ENCODE measurements around the gene SFXN2.

The SFXN2 gene

DNA sequence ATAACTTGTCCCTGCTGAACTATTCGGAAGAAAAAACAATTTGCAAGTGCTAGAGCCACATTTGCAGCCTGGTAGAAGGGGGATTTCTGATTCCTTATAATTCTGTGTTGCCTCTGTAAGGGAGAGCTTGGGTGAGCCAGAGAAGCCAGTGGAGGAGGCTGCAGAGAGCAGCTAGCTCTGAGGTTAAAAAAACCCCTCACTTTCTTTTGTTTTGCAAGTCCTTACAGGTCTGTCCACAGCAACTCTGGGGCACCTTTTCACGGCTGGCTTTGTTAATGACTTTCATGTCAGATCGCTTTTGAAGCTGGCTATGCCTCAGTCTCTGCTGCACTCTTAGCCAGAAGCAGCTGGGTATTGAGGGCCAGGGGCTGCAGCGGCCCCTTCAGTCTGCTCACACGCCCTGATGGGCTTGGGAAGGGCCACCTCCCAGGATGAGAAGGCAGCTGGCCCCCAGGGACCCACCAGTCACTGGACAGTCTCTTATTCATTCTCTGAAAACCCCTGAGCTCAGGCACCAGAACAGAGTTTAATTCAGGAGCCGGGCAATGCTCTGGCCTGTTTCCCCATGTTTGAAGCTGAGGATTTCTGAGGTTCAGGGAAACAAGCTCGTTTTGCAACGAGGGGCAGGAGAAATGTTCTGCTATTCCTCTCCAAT is 39.3 kb upstream of the SFXN2 start:
- WGBS: 18% methylated on average over 8 of the region's 8 CpGs

DNA sequence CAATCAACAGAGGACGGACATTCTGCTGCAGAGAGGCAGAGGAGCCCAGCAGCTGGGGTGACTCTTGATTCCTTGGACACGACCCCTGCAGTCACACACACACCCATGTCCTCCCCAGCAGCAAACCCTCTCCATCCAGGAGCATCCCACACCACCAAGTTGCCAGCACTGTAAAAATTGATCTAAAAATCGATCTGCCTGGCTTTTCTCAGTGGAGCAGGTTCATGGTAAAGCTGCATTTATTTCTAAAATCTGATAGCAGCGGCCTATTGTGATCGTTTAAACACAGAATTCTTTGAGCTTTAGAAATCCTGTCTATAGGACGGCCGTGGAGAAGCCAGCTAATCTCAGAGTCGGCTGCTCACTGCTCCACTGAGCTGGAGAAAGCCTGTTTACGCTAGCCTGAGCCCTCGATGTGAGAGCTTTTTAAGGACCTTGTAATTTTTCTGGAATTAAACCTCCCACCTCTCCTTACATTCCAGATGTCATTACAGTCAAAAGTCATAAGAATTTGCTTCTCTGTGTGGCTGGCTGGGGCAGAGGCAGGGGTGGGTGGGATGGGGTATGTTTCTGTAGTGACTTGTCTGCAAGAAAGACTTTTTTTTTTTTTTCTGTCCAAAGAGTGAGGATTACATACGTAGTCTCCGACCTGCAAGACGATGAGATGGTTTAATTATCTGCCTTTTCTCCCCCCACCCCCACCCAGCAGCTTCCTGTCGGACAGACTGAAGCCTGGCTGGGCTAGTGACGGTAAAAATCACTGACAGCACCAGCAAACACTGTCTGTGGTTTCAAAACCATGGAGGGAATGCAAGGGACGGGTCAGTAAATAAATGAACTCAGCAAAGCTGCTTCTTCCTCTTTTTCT is 38.5 kb upstream of the SFXN2 start:
- Histone ChIP-seq H2AFZ (ENCODE audit: low read depth, low read length) (no peak overlapping the region), H3K18ac (ENCODE audit: low read depth in 1 of 2, low read length in 2 of 2) (peak overlapping the region; percentile 3 to 94), H3K9ac (ENCODE audit: low read length) (peak overlapping the region; percentile 9), H2BK15ac (ENCODE audit: low read depth, poor library complexity, severe bottlenecking) (no peak overlapping the region), H2AK5ac (ENCODE audit: low read length, severe bottlenecking) (peak overlapping the region; percentile 97), H3K14ac (ENCODE audit: low read length in 2 of 2) (peak overlapping the region in 1 of 2 experiments; percentile 85), H4K8ac (ENCODE audit: low read length) (peak overlapping the region; percentile 79), H4K91ac (ENCODE audit: low read length) (peak overlapping the region; percentile 93), H3K4me1 (ENCODE audit: control insufficient read depth, insufficient read depth, low read depth, low read length) (peaks cover 52% of the 10 kb centered on the region), H2BK12ac (ENCODE audit: low read length in 2 of 2) (peak overlapping the region; percentile 66 to 90), H3K79me1 (replicated peaks; ENCODE audit: low read length, poor library complexity, severe bottlenecking) (peaks cover 5% of the 10 kb centered on the region), H3K27ac (ENCODE audit: low read length, poor library complexity, severe bottlenecking) (peak overlapping the region; percentile 99), H2BK5ac (ENCODE audit: low read depth, low read length, poor library complexity, severe bottlenecking) (peak overlapping the region; percentile 39), H3K23ac (ENCODE audit: low read length in 2 of 2) (peak overlapping the region in 1 of 2 experiments; percentile 68), H3K9me3 (ENCODE audit: control insufficient read depth, low read length) (no peaks in the 10 kb centered on the region), H3K4ac (ENCODE audit: low read depth in 1 of 2, low read length in 2 of 2) (peak overlapping the region; percentile 19 to 49), H2BK120ac (ENCODE audit: low read depth, low read length) (peak overlapping the region; percentile 80), H3K36me3 (ENCODE audit: control insufficient read depth in 1 of 2, insufficient read depth in 2 of 2, low read depth in 1 of 2, low read length in 2 of 2) (peaks cover 3 to 8% of the 10 kb centered on the region in 2 experiments), H3K4me2 (ENCODE audit: low read length, poor library complexity, severe bottlenecking) (peak overlapping the region; percentile 45), H3K4me3 (ENCODE audit: insufficient read depth in 1 of 2, low read depth in 1 of 2, low read length in 2 of 2) (no peak overlapping the region), H3K27me3 (ENCODE audit: control insufficient read depth in 1 of 2, insufficient read depth in 1 of 2, low read length in 2 of 2) (no peaks in the 10 kb centered on the region)
- peak; percentile 98 for DNase-seq
- 9% methylated on average over 12 of the region's 16 CpGs for WGBS

More for the DNA sequence above, 39.3 kb upstream of the SFXN2 start:
- H3K9me3 ChIP-seq (ENCODE audit: control insufficient read depth, low read length): no peaks in the 10 kb centered on the region
- H3K4me3 ChIP-seq (ENCODE audit: insufficient read depth in 1 of 2, low read depth in 1 of 2, low read length in 2 of 2): no peak overlapping the region
- H2BK5ac ChIP-seq (ENCODE audit: low read depth, low read length, poor library complexity, severe bottlenecking): peak overlapping the region; percentile 39
- peaks cover 52% of the 10 kb centered on the region for H3K4me1 ChIP-seq (ENCODE audit: control insufficient read depth, insufficient read depth, low read depth, low read length)
- H2AK5ac ChIP-seq (ENCODE audit: low read length, severe bottlenecking): peak overlapping the region; percentile 97
- peak overlapping the region; percentile 79 for H4K8ac ChIP-seq (ENCODE audit: low read length)
- peak overlapping the region; percentile 83 for H2BK120ac ChIP-seq (ENCODE audit: low read depth, low read length)
- H4K91ac ChIP-seq (ENCODE audit: low read length): peak overlapping the region; percentile 97
- H3K14ac ChIP-seq (ENCODE audit: low read length in 2 of 2): peak overlapping the region in 1 of 2 experiments; percentile 85
- H3K79me1 ChIP-seq (replicated peaks; ENCODE audit: low read length, poor library complexity, severe bottlenecking): peaks cover 5% of the 10 kb centered on the region
- H2AFZ ChIP-seq (ENCODE audit: low read depth, low read length): no peak overlapping the region
- H3K27me3 ChIP-seq (ENCODE audit: control insufficient read depth in 1 of 2, insufficient read depth in 1 of 2, low read length in 2 of 2): no peaks in the 10 kb centered on the region
- peaks cover 0 to 8% of the 10 kb centered on the region in 2 experiments for H3K36me3 ChIP-seq (ENCODE audit: control insufficient read depth in 1 of 2, insufficient read depth in 2 of 2, low read depth in 1 of 2, low read length in 2 of 2)
- peak overlapping the region; percentile 19 to 50 for H3K4ac ChIP-seq (ENCODE audit: low read depth in 1 of 2, low read length in 2 of 2)
- H3K23ac ChIP-seq (ENCODE audit: low read length in 2 of 2): no peak overlapping the region
- H3K9ac ChIP-seq (ENCODE audit: low read length): peak overlapping the region; percentile 76
- H2BK12ac ChIP-seq (ENCODE audit: low read length in 2 of 2): peak overlapping the region; percentile 31 to 71
- peak overlapping the region; percentile 99 for H3K27ac ChIP-seq (ENCODE audit: low read length, poor library complexity, severe bottlenecking)
- peak overlapping the region; percentile 91 for H2BK15ac ChIP-seq (ENCODE audit: low read depth, poor library complexity, severe bottlenecking)
- H3K4me2 ChIP-seq (ENCODE audit: low read length, poor library complexity, severe bottlenecking): peak overlapping the region; percentile 45
- peak overlapping the region; percentile 3 to 94 for H3K18ac ChIP-seq (ENCODE audit: low read depth in 1 of 2, low read length in 2 of 2)
- DNase-seq: no peak

DNA sequence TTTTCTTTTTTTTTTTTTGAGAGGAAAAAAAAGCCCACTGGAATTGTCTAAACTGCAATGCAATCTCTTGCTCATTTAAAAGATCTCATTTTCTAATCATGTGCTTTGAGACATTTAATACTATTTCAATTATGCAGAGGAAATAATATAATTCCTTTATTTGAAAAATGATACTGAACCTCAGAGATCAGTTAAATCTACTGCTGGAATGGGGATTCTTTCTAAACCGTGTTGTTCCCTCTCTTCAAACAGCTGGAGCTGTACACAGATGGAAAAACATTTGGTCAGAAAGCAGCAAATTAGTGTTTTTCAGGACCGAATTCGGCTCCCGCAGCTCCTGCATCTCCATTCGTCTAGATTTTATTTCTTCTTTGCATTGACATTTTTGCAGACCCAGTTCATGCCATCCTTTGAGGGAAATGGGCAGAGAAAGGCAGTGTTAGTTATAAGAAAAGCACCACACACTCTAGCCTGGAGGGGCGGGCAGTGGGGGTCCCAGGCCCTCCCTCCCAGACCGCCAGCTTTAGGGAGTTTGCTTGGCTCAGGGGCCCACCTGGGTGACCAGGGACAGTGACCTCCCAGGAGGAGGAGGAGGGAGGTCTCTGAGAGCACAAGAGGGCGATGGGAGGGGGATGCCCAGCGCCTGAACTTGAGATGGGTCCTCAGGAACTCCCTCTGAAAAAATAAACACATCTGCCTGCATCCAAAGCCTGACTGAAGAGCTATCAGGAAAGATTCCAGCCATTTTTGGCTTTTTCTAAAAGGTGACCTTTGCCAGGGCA is 37.7 kb upstream of the SFXN2 start:
- Histone ChIP-seq H3K36me3 (ENCODE audit: control insufficient read depth in 1 of 2, insufficient read depth in 2 of 2, low read depth in 1 of 2, low read length in 2 of 2) (peaks cover 6 to 12% of the 10 kb centered on the region in 2 experiments), H3K23ac (ENCODE audit: low read length in 2 of 2) (no peak overlapping the region), H3K4me2 (ENCODE audit: low read length, poor library complexity, severe bottlenecking) (no peak overlapping the region), H2AFZ (ENCODE audit: low read depth, low read length) (no peak overlapping the region), H3K18ac (ENCODE audit: low read depth in 1 of 2, low read length in 2 of 2) (peak overlapping the region; percentile 85 to 90), H2BK15ac (ENCODE audit: low read depth, poor library complexity, severe bottlenecking) (peak overlapping the region; percentile 77), H3K27ac (ENCODE audit: low read length, poor library complexity, severe bottlenecking) (peak overlapping the region; percentile 89), H2BK120ac (ENCODE audit: low read depth, low read length) (peak overlapping the region; percentile 96), H2AK5ac (ENCODE audit: low read length, severe bottlenecking) (peak overlapping the region; percentile 98), H3K9me3 (ENCODE audit: control insufficient read depth, low read length) (no peaks in the 10 kb centered on the region), H2BK12ac (ENCODE audit: low read length in 2 of 2) (peak overlapping the region; percentile 57 to 91), H3K27me3 (ENCODE audit: control insufficient read depth in 1 of 2, insufficient read depth in 1 of 2, low read length in 2 of 2) (no peaks in the 10 kb centered on the region), H3K9ac (ENCODE audit: low read length) (peak overlapping the region; percentile 18), H3K4me3 (ENCODE audit: insufficient read depth in 1 of 2, low read depth in 1 of 2, low read length in 2 of 2) (no peak overlapping the region), H3K79me1 (replicated peaks; ENCODE audit: low read length, poor library complexity, severe bottlenecking) (peaks cover 5% of the 10 kb centered on the region), H4K91ac (ENCODE audit: low read length) (peak overlapping the region; percentile 97), H3K4ac (ENCODE audit: low read depth in 1 of 2, low read length in 2 of 2) (peak overlapping the region; percentile 19 to 88), H2BK5ac (ENCODE audit: low read depth, low read length, poor library complexity, severe bottlenecking) (peak overlapping the region; percentile 79), H3K4me1 (ENCODE audit: control insufficient read depth, insufficient read depth, low read depth, low read length) (peaks cover 53% of the 10 kb centered on the region), H4K8ac (ENCODE audit: low read length) (peak overlapping the region; percentile 87), H3K14ac (ENCODE audit: low read length in 2 of 2) (no peak overlapping the region)
- WGBS: 58% methylated on average over 7 of the region's 9 CpGs
- no peak for DNase-seq
